Limb (tissue), 2 donors: ENCODE measurements around the gene HRH2.
"Not testable (repeated sequence)": the region's sequence is repeated elsewhere in the genome, so short reads cannot be mapped to it uniquely, and the experiment has no call there.

ENCODE experiments used
- DNase-seq, 2 donors: peaks; one replicate each; pipeline ENCODE4 v3.0.0-alpha.2; 2016; ENCODE audit errors: extremely low spot score in 2 of 2

HRH2 gene

DNA sequence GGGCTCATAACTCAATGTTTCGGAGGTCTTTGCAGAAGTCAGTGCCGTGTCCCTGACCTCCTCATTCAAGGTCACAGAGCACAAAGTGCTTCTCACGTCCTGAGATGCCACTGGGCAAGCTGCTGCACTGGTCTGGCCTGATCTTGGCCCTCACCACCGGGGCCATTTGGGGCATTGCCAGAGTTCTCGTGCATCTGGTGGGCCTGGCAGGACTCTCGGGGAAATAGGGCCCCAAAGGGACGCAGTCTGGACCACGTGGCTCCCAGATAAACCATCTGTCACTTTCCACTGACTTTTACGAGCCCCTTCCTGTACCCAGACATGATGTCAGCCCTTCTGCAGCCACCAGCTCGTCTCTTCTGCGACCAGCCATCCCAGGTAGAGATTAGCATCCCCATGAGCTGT is 54.8 kb downstream of the HRH2 start:
- DNase-seq, result no peak

DNA sequence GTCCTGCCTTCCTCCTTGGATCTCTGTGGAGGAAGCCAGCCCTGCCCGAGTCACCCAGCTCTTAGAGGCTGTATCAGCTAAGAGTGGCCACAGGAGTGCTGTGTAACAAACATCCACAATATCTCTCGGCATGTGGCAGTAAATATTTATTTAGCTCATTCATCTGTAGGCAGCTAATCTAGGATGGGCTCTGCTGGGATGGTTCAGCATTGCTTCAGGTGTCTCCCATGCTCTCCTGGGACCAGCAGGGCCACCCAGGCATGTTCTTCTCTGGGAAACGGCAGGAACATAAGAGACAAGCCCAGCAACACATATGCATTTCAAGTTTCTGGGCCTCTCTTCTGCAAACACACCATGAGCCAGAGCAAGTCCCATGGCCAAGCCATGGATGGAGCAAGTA is 56.1 kb downstream of the HRH2 start:
- no peak for DNase-seq

DNA sequence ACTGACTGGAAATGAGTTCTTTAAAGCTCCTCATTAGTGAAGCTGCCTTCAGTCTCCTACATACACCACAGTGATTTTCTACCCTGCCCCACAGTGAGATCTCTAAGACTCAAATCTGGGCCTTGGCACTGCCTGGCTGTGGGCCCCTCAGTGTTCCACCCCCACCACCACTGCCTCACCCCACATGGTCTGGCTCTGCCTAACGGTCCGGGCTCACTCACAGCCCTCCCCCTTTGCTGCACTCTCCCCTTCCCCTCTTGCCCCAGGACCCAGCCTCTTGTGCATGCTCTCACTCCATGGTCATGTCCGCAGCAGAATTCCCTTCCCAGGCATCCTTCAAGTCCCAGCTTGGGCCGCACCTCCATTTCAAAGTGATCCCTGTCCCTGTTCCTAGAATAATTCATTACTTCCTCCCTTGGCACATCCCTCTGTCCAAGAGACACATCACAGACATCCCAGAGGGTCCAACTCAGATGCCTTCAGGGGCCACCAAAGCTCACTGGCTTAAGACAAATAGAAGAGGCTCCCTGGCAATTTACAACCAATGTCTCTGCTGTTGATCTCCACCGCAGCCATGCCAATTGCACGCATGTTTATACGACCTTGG is 56.7 kb downstream of the HRH2 start:
- no peak for DNase-seq

DNA sequence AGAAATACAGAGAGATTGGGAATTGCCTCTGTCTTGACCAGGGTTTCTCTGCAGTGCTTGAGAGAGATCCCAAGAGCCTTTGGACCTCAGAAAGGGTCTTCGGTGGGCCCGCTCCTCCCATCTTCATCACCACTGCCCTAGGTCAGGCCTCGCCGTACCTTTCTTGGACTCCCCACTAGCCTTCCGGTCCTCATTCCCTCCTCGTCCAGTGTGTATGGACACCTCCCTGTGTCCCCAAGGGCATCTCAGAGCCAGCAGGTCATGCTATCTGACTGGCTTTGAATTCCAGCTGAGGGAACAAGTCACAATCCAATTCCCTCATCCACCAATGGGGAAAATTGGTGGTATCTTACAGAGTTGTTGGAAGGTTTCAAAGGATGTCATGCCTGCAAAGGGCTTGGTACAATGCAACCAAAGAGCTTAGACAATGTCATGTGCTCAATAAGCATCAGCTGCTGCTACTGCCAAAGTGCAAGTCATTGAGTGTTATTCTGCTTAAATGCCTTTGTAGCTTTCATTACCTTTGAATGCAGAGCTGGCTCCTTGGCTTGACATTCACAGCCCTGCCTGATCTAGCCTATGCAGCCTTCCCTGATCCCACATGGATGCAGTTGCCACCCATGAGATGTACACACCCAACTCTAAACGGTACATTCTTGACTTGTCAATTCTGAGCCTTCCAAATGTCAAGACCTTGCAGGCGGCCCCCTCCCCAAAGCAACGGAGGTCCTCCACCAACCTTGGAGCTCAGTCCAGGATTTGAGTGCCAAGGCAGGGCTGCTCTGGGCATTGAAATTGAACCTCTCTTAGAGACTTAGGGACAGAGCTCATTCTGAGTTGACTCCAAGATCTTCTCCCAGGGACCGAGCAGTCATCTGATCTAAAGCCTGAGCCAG is 58.0 kb downstream of the HRH2 start:
- DNase-seq, result no peak

DNA sequence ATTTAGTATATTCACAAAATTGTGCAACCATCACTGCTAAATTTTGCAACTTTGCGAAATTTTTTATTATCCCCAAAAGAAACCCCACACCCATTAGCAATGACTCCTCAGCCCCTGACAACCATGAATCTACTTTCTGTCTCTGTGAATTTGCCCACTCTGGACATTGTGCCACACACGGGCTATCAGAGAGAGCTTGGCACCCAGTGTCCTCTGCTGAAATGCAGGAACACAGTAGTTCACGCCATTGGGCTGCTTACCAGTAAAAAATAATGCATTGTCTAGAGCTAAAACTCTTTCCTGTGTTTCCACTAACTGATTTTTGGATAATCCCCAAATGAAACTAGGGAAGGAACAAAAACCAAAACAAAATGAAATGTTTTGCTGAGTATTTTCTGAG is 60.0 kb downstream of the HRH2 start:
- DNase-seq, result no peak

DNA sequence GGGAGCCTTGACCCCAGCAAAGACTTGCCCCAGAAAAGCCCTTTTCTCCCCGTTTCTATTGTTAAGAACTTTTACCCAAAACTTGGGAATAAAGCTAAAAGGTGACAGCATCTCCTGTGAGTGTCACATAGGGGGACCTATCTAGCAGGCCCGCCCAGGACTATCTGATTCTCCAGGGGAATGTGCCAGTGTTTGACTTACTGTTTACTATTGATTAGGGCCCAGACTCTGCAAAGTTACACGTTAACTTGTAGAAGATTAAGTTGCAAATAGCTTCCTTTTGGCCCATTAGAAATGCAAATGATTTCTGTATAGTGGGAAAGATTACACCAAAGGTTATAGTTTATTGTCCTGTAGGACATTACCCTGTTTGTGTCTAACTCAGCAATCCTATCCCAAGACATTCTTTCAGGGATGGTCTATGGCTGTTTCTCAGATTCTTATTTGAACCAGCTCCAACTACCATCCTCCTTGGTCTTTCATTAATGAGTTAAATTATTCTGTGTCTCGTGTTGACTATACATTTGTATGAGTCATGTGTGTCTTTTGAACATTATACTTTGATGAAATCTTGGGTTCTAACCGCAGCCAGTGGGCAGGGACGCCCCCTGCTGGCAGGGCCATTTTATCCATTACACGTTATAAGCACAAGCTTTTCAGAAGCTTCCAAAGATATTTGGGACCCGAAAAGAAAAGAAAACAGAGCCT is 60.7 kb downstream of the HRH2 start:
- DNase-seq, result no peak

DNA sequence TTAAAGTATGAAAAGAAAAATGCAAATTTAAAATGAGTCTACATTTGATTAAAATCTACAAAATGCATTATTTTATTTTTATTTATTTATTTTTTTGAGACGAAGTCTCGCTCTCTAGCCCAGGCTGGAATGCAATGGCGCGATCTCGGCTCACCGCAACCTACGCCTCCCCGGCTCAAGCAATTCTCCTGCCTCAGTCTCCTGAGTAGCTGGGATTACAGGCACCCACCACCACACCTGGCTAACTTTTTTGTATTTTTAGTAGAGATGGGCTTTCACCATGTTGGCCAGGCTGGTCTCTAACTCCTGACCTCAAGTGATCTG is 61.2 kb downstream of the HRH2 start:
- not testable (repeated sequence) for DNase-seq

DNA sequence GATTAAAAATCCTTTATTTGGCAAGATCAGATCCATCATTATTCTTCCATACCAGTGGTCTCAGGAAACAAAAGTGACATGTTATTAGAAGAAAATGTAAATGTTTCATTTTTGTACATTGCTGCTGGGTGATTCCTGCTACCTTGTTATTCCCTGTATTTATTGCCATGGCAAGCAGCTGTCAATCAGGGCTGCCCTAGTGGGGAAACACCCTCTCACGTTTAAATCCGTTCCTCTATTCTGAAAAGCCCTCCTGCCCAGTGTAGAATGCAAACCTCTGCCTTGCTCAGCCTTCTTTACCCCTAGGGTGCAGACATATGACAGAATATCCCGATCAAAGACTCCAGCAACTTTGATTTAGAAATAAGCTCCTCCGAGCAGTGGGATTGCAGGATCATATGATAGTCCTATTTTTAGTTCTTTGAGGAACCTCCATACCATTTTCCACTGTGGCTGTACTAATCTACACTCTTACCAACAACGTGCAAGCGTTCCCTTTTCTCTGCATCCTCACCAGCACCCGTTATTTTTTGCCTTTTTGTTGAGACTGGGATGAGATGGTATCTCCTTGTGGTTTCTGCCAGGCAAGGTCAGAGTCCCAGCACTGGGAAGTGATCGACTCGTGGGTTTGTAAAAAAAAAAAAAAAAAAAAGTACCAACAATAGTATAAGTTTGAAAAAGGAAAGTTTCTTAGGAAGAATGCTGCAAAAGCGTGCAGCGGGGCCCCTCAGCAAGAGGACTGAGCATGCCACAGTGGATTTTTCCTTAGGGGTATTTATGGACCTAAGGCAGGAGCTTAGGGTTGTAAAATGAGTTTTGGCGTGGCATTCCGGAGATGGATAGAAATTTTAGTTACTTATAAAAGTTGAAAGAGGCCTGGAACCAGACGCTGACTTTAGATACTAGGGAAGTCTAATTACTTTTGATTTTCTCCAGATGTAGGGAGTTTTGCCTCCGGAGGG is 66.7 kb downstream of the HRH2 start:
- DNase-seq, result peak in 1 of 2 donors; percentile 4

DNA sequence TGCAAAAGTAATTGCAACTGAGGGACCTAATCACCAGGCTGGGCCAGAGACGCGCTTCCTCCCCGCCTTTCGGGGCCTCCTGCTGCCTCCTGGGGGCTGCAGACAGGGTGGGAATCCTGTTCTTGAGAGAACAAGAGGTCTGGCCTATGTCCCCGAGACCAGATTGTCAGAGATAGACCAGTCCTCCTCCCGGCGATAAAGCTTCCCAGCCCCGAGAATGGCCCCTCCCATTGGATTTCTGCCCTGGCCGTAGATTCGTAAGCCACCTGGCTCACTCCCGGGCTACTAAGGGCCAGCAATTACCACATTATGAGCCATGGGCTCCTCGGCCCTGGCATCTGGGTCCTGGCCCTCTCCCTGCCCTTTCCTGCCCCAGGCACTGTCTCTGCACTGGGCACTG is 70.4 kb downstream of the HRH2 start:
- DNase-seq, result no peak

DNA sequence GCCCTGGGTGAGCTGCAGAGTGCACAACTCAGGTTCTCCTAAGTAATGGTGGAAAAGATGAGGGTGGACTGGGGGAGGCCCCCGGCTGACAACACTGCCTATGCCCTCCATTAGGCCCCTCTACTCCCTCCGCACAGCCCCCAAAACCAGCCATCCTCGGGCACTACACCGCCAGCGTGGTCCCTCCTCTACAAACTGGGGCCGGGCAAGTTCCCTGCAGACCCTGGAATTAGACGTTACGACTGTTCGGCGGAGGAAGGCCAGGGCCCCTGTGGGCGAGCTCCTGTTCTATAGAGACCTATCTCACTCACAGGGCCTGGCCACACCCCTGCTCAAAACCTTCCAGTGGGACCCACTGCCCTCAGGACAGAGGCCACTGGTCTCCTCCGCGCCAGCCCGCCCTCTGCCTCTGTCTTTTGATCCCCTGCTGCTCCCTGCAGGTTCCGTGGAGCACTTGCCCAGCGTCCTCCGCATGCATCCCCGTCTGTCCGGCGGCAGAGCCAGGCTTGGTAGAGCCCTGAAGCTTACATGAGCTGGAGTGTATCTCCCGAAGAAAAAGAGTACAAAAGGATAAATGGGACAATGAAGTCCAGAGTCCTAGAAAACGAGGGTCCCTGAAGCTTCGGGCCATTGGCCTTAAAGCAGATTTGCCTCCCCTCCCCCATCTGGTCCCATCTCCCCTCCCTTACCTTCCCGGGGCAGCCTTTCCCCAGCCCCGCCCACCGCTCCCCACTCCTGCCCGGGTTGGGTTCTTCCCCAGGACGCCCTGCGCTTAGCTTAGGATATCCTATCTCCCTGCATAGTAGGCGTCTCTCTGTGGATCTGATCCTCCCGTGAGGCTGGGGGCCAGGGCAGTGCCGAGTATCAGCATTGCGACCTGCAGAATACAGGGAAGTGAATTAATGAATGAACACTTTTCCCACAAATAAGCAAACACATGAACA is 71.3 kb downstream of the HRH2 start:
- DNase-seq, result peak in 1 of 2 donors; percentile 54

DNA sequence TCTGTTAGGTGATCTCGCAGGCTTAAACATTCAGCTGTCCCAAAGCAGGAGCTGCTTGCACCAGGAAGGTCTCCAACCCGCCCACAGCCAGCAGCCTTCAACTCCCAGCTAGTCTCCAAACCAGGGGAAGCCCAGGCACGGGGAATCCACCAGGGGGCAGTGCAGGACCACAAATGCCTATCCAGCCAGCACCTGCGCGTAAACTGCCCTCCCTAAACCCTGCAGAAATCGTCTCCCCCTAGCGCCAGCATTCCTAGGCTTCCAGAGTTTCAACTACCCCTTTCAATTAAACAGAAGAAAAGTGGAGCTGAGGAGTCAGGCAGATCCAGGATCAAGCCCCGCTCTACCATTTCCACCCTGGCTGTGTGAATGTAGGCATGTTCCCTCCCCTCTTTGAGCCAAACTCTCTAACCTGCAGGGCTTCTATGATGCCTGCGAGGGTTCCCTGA is 72.0 kb downstream of the HRH2 start:
- peak; percentile 83 to 97 for DNase-seq

DNA sequence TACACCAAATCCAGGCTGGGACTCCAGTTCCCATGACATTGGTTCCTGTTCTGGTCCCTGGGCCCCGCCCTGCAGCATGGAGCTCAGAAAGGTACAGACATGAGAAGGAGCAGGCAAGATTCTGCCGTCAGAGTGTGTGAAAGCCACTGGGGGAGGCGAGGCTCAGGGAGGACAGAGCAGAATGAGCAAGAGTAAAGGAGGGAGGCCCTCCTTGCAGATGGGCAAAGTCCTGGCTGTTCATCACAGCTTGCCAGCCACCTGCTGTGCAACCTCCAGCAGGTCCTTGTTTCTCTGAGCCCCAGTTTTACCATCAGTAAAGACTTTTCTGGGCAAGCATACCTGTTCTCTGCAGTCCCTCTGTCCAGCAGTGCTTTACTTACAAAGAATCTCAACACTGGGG is 73.3 kb downstream of the HRH2 start:
- no peak for DNase-seq

DNA sequence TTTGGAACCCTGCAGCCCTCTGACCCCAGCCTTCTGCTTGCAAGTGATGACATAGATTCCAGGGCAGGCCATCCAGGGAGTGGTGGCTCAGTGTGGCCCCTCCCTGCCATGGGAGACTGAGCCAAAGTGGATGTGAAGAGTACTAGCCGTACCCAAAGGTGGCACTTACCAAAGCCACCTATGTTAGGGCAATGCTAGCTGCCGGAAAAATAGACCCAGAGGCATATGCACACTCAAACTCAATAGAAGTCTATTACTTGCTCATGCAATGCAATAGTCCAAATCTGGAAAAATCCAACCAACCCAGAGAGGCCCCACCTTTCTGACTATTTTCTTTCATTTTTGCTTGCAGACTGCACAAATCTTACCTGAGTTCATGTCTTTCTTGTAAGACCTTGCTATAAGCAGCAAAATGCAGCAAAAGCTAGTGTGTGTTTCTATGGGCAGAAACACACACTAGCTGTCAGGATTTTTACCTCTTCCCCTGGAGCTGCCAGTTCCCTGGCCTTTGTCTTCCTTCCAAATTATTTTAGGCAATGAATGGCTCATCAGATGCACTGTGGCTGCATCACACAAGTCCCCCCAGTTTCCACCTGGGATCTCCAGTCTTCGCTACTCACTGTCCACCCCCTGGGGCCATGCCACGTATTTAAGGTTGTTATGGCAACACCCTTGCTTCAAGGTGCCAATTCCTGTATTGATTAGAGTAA is 74.0 kb downstream of the HRH2 start:
- DNase-seq, result no peak

DNA sequence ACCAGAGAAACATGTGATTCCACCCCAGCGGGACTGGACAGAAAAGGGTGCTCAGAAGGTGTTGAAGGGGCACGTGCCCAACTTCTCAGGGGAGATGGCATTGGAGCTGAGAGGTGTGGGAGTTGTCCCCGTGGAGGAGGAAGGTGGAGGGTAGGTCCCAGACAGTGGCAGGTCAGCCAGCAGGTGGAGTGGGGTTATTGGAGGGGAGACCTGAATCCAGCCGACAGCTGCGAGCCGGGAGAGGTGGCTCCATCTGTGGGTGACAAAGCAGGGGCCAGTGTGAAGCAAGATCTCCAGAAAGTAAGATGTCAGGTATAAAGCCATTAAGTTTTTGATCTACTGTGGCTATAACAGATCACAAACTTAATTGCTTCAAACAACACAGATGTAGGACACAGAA is 75.1 kb downstream of the HRH2 start:
- DNase-seq, result no peak

DNA sequence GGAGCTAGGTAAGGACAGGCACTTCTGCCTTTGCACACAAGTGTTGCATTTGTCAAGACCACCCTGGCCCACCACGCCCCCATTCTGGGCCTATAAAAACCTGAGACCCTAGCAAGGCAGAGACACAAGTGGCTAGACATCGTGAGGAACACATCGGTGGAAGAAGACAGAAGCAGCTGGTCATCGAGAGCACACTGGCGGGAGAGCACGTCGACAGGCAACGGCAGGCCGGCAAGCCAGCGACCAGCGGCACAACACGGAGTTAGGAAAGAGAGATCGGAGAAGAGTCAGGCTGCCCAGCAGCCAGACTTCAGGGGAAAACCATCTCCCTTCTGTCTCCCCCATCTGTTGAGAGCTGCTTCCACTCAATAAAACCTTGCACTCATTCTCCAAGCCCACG is 76.1 kb downstream of the HRH2 start:
- DNase-seq, result no peak

DNA sequence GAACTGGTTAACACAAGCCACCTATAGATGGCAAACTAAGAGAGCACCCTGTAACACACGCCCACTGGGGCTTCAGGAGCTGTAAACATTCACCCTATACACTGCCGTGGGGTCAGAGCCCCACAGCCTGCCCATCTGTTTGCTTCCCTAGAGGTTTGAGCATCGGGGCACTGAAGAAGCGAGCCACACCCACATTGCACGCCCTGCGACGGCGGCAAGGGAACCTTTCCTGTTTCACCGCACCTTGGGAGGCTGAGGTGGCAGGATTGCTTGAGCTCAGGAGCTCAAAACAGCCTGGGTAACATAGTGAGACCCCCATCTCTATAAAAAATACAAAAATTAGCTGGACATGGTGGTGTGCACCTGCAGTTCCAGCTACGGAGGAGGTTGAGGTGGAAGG is 76.6 kb downstream of the HRH2 start:
- no peak for DNase-seq

DNA sequence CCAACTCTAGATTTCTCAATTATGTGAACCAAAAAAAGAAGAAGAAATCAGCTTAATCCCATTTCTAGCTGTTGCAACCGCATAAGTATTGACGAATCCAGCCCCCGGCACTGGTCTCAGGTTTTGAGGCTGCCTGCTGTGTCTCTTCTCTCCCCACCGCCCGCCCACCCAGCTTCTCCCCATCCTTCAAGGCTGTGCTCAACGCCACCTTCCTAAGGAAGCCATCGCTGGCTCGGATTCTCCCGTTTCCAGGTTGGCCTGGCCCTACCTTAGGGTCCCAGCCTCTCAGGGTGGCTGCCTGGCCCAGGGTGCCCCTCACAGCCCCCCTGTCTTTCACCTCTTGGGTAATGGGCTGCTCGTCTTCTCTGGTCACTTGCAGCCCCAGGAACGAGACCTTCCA is 77.8 kb downstream of the HRH2 start:
- DNase-seq, result no peak

DNA sequence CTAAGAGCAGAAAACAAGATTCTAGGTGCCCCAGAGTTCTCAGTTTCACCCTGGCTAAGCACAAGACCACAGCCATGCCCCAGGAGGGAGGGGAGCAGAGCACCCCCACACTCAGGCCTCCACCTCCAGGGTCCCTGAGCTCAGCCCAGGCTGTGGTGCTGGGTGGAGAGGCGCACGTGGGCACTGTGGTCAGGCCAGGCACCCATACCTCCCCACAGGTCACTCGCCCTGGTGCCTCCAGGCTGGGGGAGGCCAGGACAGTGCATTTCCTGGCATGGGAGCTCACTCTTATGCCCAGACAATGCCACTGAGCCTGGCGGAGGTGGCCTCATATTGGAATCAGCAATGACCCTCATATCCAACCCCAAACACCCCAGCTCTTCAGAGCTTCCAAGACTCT is 78.8 kb downstream of the HRH2 start:
- DNase-seq, result no peak

DNA sequence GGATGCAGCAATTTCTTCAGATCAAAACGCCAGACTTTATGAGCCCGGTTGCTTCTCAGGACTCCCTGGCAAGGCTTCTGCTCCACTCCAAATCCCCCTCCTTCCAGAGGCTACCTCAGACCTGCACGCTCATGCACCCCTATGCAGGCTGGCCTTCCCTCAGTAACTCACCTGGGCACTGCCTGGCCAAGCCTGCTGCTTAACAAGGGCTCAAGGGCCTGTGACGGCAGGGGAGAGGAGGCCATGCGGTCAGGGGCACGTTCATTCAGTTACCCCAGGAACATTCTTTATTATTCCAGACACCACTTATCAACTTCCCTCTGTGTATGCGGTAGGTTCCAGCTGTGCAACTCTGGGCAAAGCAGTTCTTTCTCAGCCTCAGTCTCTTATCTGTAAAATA is 79.6 kb downstream of the HRH2 start:
- no peak for DNase-seq

DNA sequence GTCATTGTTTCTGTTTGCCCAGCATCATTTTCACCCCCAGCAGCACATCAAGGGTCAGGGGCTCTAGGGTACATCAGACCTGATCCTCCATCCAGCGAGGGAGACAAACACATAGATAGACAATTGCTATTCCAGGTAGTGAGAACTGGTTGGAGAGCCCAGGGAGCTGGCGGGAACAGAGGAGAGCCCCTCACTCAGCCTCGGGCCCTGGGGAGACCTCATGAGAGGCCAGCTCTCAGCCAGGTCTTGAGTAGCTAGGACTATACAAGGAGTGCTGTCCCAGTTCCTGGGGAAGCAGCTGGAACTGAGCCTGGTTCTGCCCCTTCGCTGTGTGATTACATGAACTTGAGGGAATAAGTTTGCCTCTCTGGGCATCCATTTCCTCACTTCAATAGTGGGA is 80.3 kb downstream of the HRH2 start:
- no peak for DNase-seq
